Measurements from ENCODE around the gene ABCA2.

The ABCA2 gene

DNA sequence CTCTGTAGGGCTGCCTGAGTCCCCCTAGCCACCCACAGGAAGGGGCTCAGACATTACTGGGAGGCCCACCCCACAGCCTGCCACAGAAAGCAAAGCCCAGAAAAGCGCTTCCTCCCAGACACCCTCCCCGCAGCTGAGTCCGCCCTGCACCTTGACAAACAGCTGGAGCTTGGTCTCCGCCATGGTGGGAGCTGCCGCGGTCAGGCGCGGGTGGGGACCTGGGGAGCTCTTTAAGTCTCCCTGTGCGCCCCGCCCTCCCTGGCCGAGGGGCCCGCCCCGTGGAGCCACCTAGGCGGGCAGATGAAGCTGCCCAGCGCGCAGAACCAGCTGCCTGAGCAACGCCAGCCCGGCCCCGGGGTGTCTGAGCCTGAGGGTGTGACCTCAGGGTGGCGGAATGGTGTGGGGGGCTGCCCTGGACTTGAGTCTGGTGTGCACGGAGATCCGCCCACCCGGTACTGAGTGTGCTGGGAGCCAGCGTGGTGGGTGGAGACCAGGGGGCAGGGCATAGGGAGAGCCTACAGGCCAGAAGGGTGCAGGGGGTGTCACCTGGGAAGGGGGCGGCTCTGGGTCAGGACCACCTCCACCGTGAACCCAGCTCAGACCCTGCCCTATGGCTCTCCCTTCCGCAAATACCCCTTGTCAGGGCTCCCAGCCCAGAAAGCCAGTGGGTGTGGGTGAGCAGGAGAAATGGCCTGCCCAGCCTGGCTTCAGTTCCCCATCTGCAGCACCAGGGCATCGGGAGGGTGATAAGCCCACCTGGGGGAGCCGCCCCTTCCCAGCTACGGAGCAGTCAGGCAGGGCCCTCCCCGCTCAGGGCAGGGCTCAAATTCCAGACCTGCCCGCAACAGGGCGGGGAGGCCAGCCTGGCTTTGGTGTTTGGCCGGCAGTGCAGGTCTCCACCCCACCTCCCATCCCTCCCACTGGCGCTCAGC, 31.4 kb downstream of the ABCA2 start, which contains the start of gene CLIC3:
TSS of gene CLIC3 (minus strand) at position 208 of the 932 bp plus-strand sequence. CDS start at position 183, 25 bp downstream.
- DNase-seq, result peak; percentile 46

DNA sequence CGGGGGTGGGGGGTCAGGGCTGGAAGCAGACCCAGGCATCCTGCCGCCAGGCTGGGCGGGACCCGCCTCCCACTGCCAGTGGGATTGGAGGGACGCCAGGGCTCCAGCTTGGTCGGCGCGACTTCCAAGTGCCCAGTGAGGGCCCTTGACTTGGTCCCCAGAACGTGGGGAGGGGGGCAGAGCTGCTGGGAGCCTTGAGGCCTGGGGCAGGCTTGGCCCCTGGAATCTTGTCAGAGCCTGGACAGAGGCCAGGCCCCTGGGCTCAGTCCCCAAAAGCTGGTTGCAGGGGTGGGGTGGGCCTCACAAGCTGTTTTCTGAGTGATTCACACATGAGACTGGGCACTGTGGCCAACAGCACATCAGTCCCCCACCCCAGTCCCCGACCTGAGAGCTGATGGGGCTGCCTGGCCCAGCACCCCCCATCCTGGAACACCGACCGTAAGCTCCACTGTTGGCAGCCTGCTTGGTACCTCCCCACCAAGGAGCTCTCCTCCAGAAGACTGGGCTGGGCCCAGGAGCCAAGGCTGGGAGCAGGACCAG, 32.2 kb downstream of the ABCA2 start:
- peak; percentile 27 for DNase-seq

DNA sequence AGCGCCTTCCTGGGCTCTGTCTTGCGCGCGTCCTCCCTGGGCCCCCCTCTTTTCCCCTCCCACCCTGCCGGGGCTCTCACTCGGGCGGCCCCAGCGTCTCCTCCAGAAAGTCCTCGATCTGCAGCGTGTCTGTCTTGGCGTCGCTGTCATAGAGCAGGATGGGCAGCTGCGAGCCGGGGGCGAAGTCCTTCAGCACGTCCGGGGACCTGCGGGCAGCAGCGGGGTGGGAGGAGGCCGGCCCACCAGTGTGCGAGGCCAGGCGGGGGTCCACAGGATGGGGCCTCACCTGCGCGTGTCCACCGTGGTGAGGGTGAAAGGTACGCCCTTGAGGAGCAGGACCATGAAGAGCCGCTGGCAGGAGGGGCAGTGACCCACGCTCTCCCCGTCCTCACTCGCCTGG, 32.7 kb downstream of the ABCA2 start:
- DNase-seq, result no peak

DNA sequence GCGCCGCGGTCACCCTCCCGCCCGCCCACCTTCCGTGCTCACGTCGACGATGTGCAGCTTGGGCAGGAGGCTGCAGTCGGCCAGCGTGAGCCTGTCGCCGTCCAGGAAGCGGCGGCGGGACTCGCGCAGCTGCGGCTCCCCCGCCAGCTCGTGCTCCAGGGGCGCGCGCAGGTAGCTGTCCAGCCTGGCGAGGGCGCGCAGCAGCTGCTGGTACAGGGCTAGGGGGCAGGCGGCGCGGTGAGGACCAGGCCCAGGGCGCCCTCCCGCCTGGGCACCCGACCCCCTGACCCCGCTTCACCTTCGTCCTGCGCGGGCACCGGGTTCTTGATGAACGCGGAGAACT, 33.2 kb downstream of the ABCA2 start:
- DNase-seq, result no peak

- DNase-seq, result no peak
These were observed 33.7 kb downstream of the ABCA2 start for GRCh38 chr9:136994180-136994887.

GRCh38 chr9:136992819-136993369, 35.1 kb downstream of the ABCA2 start:
- DNase-seq, result no peak

- DNase-seq, result peak; percentile 85
These were observed 35.8 kb downstream of the ABCA2 start, which contains the start of gene PAXX for GRCh38 chr9:136991993-136992818. Gene PAXX (plus strand): TSS chr9:136992422. CDS start chr9:136992444, 22 bp downstream.

GRCh38 chr9:136990242-136990911, 37.7 kb downstream of the ABCA2 start:
- DNase-seq, result peak; percentile 19

DNA sequence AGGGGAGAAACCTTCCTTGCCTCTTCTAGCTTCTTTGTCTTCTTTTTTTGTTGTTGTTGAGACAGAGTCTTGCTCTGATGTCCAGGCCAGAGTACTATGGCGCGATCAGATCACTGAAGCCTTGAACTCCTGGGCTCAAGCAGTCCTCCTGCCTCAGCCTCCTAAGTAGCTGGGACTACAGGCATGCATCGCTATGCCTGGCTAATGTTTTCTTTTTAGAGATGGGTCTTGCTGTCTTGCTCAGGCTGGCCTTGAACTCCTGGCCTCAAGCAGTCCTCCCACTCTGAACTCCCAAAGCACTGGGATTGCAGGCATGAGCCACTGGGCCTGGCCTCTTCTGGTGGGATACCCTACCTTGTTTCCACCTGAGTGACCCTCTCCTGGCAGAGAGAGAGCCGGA, 39.2 kb downstream of the ABCA2 start:
- DNase-seq, result no peak

DNA sequence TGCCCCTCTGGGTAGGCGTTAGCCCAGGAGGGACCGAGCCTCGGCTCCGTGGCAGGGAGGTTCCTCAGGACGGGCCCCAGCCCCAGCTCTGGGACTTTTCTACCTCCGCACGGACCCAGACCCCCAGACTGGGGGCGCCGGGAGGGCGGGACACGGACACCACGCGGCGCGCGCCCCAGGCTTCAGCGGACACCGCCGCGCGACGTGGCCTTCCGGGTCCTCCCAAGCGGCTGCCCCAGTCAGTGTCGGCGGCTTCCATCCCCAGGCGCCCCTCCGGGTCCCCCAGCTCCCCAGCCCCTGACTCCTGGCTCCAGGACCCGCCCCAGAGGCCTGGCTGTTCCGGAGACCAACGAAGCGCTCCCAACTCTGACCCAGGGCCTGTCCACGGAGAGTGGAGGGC, 42.2 kb downstream of the ABCA2 start:
- no peak for DNase-seq

DNA sequence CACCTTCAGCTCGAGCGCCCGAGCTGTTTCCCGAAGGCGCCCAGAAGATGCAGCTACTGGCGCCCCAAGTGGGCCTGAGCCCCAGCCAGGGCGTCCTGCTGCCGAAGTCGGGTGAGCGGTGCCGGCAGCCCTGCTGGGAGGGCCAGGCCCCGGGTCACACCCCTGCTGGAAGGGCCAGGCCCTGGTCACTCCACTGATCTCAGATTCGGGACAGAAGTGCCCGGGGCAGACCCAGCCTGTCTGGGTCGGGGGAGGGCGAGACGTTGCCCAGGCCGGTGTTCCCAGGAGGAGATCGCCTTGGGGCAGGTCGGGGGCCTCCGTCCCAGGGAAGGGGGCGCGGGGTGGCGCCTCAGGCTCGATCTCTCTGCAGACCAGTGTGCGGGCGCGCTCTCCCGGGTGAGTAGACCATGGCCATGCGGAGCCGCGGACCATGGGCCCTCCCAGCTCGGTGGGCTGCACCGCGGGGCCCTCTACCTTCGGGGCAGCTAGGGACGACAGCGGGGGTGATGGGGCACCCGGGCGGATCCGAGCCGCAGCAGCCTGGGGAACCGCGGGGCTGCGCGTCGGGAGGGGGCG, 42.9 kb downstream of the ABCA2 start:
- DNase-seq, result no peak

DNA sequence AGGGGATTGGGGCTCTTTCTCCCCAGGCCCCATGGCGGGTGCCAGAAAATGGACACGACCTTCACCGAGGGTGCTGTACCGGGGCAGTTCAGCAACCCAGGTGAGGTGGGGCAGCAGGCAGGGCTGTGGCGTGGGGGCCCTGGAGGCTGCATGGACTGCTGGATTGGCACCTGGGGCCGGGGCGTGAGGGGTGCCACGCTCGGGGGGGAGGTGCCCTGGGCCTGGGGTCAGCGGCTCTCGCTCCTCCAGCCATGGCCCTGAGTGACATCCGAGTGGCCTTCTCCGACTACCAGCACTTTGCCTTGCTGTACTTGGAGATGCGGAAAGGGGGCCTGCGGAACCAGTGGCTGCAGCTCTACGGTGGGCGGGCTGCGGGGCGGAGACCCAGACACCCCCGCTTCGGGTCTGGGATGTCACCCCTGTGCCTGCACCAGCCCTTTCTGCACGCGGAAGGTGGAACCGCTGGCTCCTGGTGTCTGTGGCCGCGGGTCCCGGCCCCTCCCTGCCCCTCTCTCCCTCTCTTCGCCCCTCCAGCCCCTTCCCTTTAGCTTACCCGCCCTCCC, 43.5 kb downstream of the ABCA2 start:
- DNase-seq, result no peak

DNA sequence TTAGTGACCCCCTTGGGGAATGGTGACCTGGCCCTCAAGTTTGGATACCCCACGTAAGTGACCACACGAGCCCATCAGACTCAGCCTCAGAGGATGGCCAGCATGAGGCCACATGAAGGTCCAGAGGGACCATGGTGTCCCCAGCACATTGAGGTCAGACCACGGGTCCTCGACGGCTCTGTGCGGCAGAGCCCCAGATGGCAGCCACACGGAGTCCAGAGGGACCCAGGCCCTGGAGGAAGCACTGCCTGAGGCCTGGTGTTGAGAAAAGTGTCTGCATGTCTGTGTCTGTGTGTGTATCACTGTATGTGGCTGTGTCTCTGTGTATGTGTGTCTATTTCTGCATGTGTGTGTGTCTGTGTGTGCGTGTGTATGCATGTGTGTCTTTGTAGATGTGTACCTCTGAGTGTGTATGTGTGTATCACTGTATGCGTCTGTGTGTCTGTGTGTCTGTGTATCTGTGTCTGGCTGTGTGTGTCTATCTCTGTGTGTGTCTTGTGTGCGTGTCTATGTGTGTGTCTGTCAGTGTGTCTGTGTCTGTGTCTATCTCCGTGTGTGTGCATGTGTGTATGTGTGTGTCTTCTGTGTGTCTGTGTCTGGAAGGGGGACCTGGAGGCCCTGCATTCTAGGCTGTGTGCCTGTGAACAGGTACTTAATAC, 44.3 kb downstream of the ABCA2 start:
- DNase-seq, result no peak

DNA sequence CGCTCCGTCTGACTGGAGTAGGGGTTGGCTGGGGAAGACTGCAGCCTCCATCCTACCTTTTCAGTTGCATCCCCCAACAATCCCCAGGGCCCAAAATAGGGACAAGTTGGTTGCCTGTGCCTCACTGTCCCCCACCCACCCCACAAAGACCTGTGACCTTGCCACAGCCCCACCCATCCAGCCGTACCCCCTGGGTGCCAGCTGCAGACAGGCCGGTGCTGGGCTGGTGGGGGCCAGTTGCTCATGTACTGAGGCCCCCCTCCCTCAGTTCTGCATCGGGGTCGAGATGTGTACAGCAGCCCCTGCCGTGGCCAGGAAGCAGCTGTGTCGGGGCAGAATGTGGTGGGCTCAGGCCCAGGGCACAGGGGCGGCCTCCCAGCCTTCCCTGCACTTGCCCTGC, 44.9 kb downstream of the ABCA2 start:
- DNase-seq, result no peak

GRCh38 chr9:136982232-136983051, 45.6 kb downstream of the ABCA2 start, which contains the start of gene LCNL1:
Gene LCNL1 (plus strand): TSS chr9:136982993. CDS start chr9:136983587, 594 bp downstream.
- no peak for DNase-seq

DNA sequence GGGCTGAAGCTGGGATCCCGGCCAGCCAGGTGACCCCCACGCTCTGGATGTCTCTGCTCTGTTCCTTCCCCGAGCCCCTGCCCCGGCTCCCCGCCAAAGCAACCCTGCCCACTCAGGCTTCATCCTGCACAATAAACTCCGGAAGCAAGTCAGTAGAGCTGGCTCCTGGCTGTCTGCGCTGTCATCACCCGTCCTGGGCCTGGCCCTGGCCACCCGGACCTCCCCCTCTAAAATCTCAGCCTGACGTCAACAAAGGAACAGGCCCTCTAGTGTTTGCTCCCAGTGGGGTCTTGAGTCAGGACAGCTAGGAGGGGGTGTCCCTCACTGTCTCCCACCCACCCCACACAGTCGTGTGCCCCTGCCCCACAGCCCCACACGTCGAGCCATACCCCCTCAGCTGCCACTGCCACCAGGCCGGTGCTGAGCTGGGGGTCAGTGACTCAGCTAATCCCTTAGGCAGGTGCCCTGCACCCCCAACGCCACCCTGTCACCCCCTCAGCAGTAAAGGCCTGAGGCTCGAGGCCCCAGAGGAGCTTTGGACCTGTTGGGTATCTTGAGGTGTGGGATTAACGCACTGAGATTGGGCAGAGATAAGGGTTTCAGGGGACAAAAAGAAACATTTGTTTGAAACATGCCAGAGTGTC, 46.3 kb downstream of the ABCA2 start:
- DNase-seq, result no peak

DNA sequence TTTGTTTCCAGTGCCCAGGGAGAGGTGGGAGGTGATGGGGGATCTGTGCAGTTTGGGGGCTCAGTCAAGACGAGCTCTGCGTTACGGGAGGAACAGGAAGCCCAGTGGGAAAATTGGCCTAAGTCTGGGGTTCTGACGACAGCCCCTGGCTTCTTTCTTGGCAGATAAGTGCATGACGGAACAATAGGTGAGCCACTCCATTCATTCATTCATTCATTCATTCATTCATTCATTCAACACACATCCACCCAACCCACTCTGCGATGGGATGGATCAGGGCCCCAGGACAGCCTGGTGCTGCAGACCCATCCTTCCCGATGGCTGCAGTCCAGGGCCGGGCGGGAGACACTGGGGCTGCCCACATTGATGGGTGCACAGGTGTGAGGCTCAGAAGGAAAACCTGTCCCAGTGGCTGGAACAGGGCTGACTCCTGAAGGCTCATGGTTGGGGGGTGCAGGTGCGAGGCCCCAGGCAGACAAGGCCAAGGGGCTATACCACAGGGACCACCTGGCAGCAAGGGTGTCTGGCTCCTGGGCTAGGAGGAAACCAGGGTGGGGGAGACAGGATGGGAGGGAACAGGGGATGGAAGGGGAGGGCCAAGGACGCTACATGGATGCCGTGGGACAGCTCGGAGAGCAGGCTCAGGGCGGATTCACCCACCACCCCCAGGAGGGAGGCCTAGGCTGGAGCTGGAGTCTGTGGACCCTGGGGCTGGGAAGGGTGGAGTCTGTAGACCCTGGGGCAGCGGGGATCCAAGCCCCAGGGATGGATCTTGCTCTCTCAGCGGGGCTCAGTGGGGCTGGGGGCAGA, 47.2 kb downstream of the ABCA2 start:
- no peak for DNase-seq
